ENCODE measurements around the gene SLC6A18.

Gene SLC6A18

GRCh38 chr5:1235838-1236237, 10.7 kb downstream of the SLC6A18 start:
- no peak overlapping the region for H3K4me3 ChIP-seq (replicated peaks; ENCODE audit: low read depth, low read length)
- no peak for TF ChIP-seq CTCF (IDR thresholded peaks at IDR 0.05; ENCODE audit: low read depth, low read length, missing control alignments)
- DNase-seq (ENCODE audit: extremely low read depth, low read depth): no peak

- H3K4me3 ChIP-seq (replicated peaks; ENCODE audit: low read depth, low read length): no peak overlapping the region
- no peak for TF ChIP-seq CTCF (IDR thresholded peaks at IDR 0.05; ENCODE audit: low read depth, low read length, missing control alignments)
- DNase-seq (ENCODE audit: extremely low read depth, low read depth): no peak
These were observed 14.5 kb downstream of the SLC6A18 start for GRCh38 chr5:1239505-1240251.

DNA sequence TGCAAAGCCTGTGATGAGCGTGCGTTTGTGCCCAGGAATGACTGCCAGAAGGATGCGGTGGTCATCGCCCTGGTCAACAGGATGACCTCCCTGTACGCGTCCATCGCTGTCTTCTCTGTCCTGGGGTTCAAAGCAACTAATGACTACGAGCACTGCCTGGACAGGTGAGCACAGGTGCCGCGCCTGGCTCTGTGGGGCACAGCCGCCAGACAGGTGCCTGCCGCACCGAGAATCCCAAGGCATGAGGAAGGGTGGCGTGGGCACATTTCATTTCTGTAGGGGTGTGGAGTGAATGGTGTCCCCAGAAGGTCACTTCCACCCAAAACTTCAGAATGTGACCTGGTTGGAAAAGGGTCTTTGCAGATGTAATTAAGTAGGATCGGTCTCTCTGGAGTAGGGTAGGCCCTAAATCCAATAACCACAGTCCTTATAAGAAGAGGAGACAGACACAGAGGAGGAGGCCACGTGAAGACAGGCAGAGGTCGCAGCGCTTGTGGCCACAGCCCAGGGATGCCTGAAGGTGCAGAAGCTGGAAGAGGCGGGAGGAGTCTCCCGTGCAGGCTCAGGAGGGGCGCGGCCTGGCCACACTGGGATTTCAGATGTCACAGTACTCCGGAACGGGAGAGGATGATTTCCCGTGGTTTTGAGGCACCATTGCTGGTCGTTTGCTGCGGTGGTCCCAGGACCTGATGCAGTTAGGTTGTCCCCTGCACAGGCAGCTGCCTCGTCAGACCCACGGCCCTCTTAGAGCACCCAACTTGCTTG, 15.5 kb downstream of the SLC6A18 start:
- no peak for TF ChIP-seq CTCF (IDR thresholded peaks at IDR 0.05; ENCODE audit: low read depth, low read length, missing control alignments)
- no peak for DNase-seq (ENCODE audit: extremely low read depth, low read depth)
- H3K4me3 ChIP-seq (replicated peaks; ENCODE audit: low read depth, low read length): no peak overlapping the region

DNA sequence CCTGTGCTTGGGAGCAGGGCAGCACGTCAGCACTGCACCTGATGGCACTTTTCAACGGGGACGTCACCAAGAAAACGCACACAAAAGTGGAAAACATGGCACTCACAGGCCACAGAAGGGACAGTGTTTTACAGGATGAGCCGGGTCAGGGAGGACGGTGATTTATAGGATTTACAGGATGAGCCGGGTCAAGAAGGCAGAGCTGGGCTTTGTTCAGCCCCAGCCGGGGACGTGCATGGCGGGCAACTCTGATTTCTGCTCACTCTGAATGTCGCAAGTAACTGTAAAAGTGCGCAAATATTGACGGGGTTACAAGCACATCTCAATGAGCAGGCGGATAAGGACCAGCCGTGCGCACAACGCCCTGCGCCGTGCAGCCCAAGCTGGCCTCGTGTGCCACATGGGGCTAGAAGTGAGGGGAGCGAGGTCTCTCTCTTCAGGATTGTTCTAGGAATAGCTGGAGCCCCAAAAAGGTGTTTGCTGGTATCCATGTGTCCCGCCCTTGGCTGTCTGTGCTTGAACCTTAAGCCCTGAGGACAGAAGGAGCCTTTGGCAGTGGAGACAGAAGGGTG, 16.4 kb downstream of the SLC6A18 start:
- no peak overlapping the region for H3K4me3 ChIP-seq (replicated peaks; ENCODE audit: low read depth, low read length)
- DNase-seq (ENCODE audit: extremely low read depth, low read depth): no peak
- no peak for TF ChIP-seq CTCF (IDR thresholded peaks at IDR 0.05; ENCODE audit: low read depth, low read length, missing control alignments)

- no peak for TF ChIP-seq CTCF (IDR thresholded peaks at IDR 0.05; ENCODE audit: low read depth, low read length, missing control alignments)
- no peak overlapping the region for H3K4me3 ChIP-seq (replicated peaks; ENCODE audit: low read depth, low read length)
- no peak for DNase-seq (ENCODE audit: extremely low read depth, low read depth)
These were observed 17.7 kb downstream of the SLC6A18 start for GRCh38 chr5:1242733-1243486.

GRCh38 chr5:1243487-1244130, 18.4 kb downstream of the SLC6A18 start:
- no peak for TF ChIP-seq CTCF (IDR thresholded peaks at IDR 0.05; ENCODE audit: low read depth, low read length, missing control alignments)
- DNase-seq (ENCODE audit: extremely low read depth, low read depth): no peak
- H3K4me3 ChIP-seq (replicated peaks; ENCODE audit: low read depth, low read length): no peak overlapping the region

Measured in HFF-Myc (cell line).